ENCODE results near the gene RIN1. TPM values are rescaled to one million over a fixed set of nuclear protein-coding genes. Genes with fewer than 3 reads are reported as not detected.

RIN1 gene
- total and polyA plus RNA-seq, 2 of the 13 experiments (the other 11 are each of a cell fraction or from before 2014, with no cell fraction given), result 2.4 to 4.1 TPM

DNA sequence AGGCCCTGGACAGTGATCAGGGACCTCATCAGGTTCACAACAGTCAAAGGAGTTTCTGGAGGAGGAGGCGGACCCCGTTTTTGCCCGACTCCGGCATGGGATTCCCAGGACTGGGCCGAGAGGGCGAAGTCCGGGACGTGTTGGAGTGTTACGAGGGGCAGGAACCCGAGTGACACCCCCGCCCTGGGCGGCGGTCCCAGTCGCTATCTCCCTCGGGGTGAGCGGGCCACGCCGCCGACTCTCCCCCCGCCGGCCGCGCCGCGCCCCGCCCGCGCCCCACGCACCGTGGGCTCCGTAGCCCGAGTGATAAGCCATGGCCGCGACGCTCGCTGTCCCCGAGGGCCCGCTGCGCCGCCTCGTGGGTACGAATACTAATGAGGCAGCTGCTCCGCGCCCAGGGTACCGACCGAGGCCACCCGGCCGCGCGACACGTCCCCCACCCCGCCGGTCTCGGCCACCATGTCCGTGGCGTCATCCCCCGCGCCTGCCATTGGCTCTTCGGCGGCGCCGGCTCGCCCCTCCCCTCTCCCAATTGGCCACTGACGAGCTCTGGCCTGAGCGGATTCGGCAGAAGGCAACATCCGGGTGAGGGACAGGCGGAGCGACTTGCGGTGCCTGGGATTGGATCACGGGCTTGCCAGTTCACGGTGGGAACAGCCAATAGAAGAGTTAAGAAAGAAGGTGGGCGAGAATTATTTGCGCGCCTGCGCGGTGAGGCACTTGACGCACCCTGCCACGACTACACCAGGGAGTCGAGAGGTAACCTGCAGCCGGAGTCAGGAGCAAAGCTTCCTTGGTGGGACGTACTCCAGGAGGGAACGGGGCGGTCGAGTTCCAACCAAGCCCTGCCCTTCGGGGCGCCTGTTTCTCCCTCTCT, 47.3 kb downstream of the RIN1 start, which contains the start of gene YIF1A (continued):
- TF ChIP-seq ZBTB44 (CRISPR knock-in tag; IDR thresholded peaks at IDR 0.05) (no peak), ZBTB4 (CRISPR knock-in tag; IDR thresholded peaks at IDR 0.05; ENCODE audit: borderline replicate concordance) (peak; percentile 49; the same call in 1 of the 2 replicates), ZNF460 (CRISPR knock-in tag; IDR thresholded peaks at IDR 0.05; ENCODE audit: borderline replicate concordance) (no peak), HOXA9 (CRISPR knock-in tag; IDR thresholded peaks at IDR 0.05; ENCODE audit: borderline replicate concordance) (no peak), CEBPG (CRISPR knock-in tag; IDR thresholded peaks at IDR 0.05) (0 out of 2 replicates have a peak, but pooled peaks have one; percentile 35), AGO2 (optimal IDR thresholded peaks at IDR 0.05; ENCODE audit: low read depth, low read length) (peak; percentile 14), KDM2A (CRISPR knock-in tag; IDR thresholded peaks at IDR 0.05; ENCODE audit: borderline replicate concordance, low read depth) (peak; percentile 43; the same call in 1 of the 2 replicates), ZSCAN20 (CRISPR knock-in tag; IDR thresholded peaks at IDR 0.05; ENCODE audit: borderline replicate concordance) (peak; percentile 30; the same call in 1 of the 2 replicates), NFE2L2 (IDR thresholded peaks at IDR 0.05; ENCODE audit: low read length) (no peak), ZBTB1 (CRISPR knock-in tag; IDR thresholded peaks at IDR 0.05; ENCODE audit: borderline replicate concordance) (no peak), ZNF670 (CRISPR knock-in tag; IDR thresholded peaks at IDR 0.05; ENCODE audit: borderline replicate concordance) (no peak)
- TF ChIP-seq, protein P1, sequence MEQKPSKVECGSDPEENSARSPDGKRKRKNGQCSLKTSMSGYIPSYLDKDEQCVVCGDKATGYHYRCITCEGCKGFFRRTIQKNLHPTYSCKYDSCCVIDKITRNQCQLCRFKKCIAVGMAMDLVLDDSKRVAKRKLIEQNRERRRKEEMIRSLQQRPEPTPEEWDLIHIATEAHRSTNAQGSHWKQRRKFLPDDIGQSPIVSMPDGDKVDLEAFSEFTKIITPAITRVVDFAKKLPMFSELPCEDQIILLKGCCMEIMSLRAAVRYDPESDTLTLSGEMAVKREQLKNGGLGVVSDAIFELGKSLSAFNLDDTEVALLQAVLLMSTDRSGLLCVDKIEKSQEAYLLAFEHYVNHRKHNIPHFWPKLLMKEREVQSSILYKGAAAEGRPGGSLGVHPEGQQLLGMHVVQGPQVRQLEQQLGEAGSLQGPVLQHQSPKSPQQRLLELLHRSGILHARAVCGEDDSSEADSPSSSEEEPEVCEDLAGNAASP (CRISPR knock-in tag; IDR thresholded peaks at IDR 0.05; ENCODE audit: borderline replicate concordance), result no peak; the same call in 1 of the 2 replicates
- TF ChIP-seq, protein P2, sequence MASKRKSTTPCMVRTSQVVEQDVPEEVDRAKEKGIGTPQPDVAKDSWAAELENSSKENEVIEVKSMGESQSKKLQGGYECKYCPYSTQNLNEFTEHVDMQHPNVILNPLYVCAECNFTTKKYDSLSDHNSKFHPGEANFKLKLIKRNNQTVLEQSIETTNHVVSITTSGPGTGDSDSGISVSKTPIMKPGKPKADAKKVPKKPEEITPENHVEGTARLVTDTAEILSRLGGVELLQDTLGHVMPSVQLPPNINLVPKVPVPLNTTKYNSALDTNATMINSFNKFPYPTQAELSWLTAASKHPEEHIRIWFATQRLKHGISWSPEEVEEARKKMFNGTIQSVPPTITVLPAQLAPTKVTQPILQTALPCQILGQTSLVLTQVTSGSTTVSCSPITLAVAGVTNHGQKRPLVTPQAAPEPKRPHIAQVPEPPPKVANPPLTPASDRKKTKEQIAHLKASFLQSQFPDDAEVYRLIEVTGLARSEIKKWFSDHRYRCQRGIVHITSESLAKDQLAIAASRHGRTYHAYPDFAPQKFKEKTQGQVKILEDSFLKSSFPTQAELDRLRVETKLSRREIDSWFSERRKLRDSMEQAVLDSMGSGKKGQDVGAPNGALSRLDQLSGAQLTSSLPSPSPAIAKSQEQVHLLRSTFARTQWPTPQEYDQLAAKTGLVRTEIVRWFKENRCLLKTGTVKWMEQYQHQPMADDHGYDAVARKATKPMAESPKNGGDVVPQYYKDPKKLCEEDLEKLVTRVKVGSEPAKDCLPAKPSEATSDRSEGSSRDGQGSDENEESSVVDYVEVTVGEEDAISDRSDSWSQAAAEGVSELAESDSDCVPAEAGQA (IDR thresholded peaks at IDR 0.05; ENCODE audit: low read depth), result peak; percentile 59
- TF ChIP-seq, protein P2 (CRISPR knock-in tag; IDR thresholded peaks at IDR 0.05; ENCODE audit: borderline replicate concordance), result no peak

Measured in HepG2 (cell line).